WTC11 (cell line): Measurements from ENCODE around the gene PBX3. TPM values are rescaled to one million over a fixed set of nuclear protein-coding genes. Genes with fewer than 3 reads are reported as not detected.

Experiments used
- ATAC-seq: fragments of 200-7000 bp; cut with Tn5 transposase; 2 replicates; pipeline ENCODE4 v1.10.0; 2021; ENCODE audit warnings: mild to moderate bottlenecking, moderate library complexity
- CTCF ChIA-PET: fragments of 300-600 bp; sonication (Branson Sonifier 250); formaldehyde crosslinking; loops from one replicate; lab custom pipeline; 2021; ENCODE audit warnings: antibody characterized with exemption; lab: Charles Lee
- POLR2A ChIA-PET: fragments of 350-600 bp; sonication (Branson Sonifier 250); formaldehyde crosslinking; loops from one replicate; lab custom pipeline; 2021; ENCODE audit warnings: antibody characterized with exemption; lab: Charles Lee
- DNase-seq: peaks from one replicate; pipeline ENCODE4 v3.0.0; 2021; ENCODE audit warnings: low spot score
- H3K27ac Mint-ChIP-seq: 2 replicates; pipeline ENCODE4 v1.8.0; 2021; ENCODE audit warnings: mixed read lengths
- H3K27me3 Mint-ChIP-seq: 2 replicates; pipeline ENCODE4 v1.8.0; 2021; ENCODE audit warnings: low read depth, mild to moderate bottlenecking, moderate library complexity, mixed read lengths
- H3K36me3 Mint-ChIP-seq: 2 replicates; pipeline ENCODE4 v1.8.0; 2021; ENCODE audit warnings: mixed read lengths
- H3K4me1 Mint-ChIP-seq: 2 replicates; pipeline ENCODE4 v1.8.0; 2022; ENCODE audit warnings: mixed read lengths
- H3K4me3 Mint-ChIP-seq: 2 replicates; pipeline ENCODE4 v1.8.0; 2021; ENCODE audit warnings: mild to moderate bottlenecking, moderate library complexity, mixed read lengths
- H3K9me3 Mint-ChIP-seq: 2 replicates; pipeline ENCODE4 v1.8.0; 2021; ENCODE audit warnings: mixed read lengths
- ARID4B ChIP-seq: sonication (generic); formaldehyde crosslinking; IDR thresholded peaks from 2 replicates; pipeline ENCODE4 v1.8.0; 2023; ENCODE audit warnings: missing genetic modification reagents, mild to moderate bottlenecking, borderline replicate concordance
- CBFB ChIP-seq: sonication (generic); formaldehyde crosslinking; IDR thresholded peaks from 2 replicates; pipeline ENCODE4 v1.8.1; 2022; ENCODE audit warnings: mild to moderate bottlenecking, low read depth, missing genetic modification reagents
- E2F1 ChIP-seq: sonication (generic); formaldehyde crosslinking; IDR thresholded peaks from 2 replicates; pipeline ENCODE4 v1.8.0; 2022; ENCODE audit warnings: mild to moderate bottlenecking, missing genetic modification reagents
- E2F4 ChIP-seq: sonication (generic); formaldehyde crosslinking; IDR thresholded peaks from 2 replicates; pipeline ENCODE4 v1.8.1; 2022; ENCODE audit warnings: low read depth, mild to moderate bottlenecking, moderate library complexity, missing genetic modification reagents, borderline replicate concordance
- GABPB1 ChIP-seq: sonication (generic); formaldehyde crosslinking; IDR thresholded peaks from 2 replicates; pipeline ENCODE4 v1.8.1; 2023; ENCODE audit warnings: mild to moderate bottlenecking, missing genetic modification reagents
- IRF1 ChIP-seq: sonication (generic); formaldehyde crosslinking; IDR thresholded peaks from 2 replicates; pipeline ENCODE4 v1.8.0; 2023; ENCODE audit warnings: missing genetic modification reagents
- JUN ChIP-seq: sonication (generic); formaldehyde crosslinking; IDR thresholded peaks from 2 replicates; pipeline ENCODE4 v1.8.0; 2023; ENCODE audit warnings: mild to moderate bottlenecking, missing genetic modification reagents
- MAX ChIP-seq: sonication (generic); formaldehyde crosslinking; IDR thresholded peaks from 2 replicates; pipeline ENCODE4 v1.8.0; 2022; ENCODE audit warnings: mild to moderate bottlenecking, missing genetic modification reagents
- MXD4 ChIP-seq: fragments of 250-450 bp; sonication (Bioruptor Pico); IDR thresholded peaks from 2 replicates; pipeline ENCODE4 v1.8.0; 2021; ENCODE audit warnings: mild to moderate bottlenecking, moderate library complexity, borderline replicate concordance
- MYBL2 ChIP-seq: sonication (generic); formaldehyde crosslinking; IDR thresholded peaks from 2 replicates; pipeline ENCODE4 v1.8.1; 2023; ENCODE audit warnings: mild to moderate bottlenecking, moderate library complexity, missing genetic modification reagents
- NFATC4 ChIP-seq: fragments of 250-450 bp; sonication (Bioruptor Pico); IDR thresholded peaks from 2 replicates; pipeline ENCODE4 v1.9.0; 2021; ENCODE audit warnings: mild to moderate bottlenecking
- NFYB ChIP-seq: sonication (generic); formaldehyde crosslinking; conservative IDR thresholded peaks from 2 replicates; pipeline ENCODE4 v1.8.0; 2022; ENCODE audit warnings: low read depth, missing genetic modification reagents
- TEAD4 ChIP-seq: sonication (generic); formaldehyde crosslinking; IDR thresholded peaks from 2 replicates; pipeline ENCODE4 v1.8.0; 2022; ENCODE audit warnings: mild to moderate bottlenecking, missing genetic modification reagents
- TP53 ChIP-seq: sonication (generic); formaldehyde crosslinking; IDR thresholded peaks from 2 replicates; pipeline ENCODE4 v1.8.1; 2023; ENCODE audit warnings: mild to moderate bottlenecking, missing genetic modification reagents
- ZBTB21 ChIP-seq: sonication (generic); formaldehyde crosslinking; IDR thresholded peaks from 2 replicates; pipeline ENCODE4 v1.8.1; 2023; ENCODE audit warnings: mild to moderate bottlenecking, missing genetic modification reagents, borderline replicate concordance
- ZNF219 ChIP-seq: sonication (generic); formaldehyde crosslinking; IDR thresholded peaks from 2 replicates; pipeline ENCODE4 v1.8.0; 2023; ENCODE audit warnings: missing genetic modification reagents, mild to moderate bottlenecking, borderline replicate concordance
- ZNF396 ChIP-seq: fragments of 250-450 bp; sonication (Bioruptor Pico); IDR thresholded peaks from 2 replicates; pipeline ENCODE4 v1.8.0; 2021; ENCODE audit warnings: mild to moderate bottlenecking, moderate library complexity, borderline replicate concordance
- ZNF416 ChIP-seq: fragments of 250-450 bp; sonication (Bioruptor Pico); IDR thresholded peaks from 2 replicates; pipeline ENCODE4 v1.9.0; 2021; ENCODE audit warnings: mild to moderate bottlenecking, inconsistent platforms
- ZNF512 ChIP-seq: sonication (generic); formaldehyde crosslinking; IDR thresholded peaks from 2 replicates; pipeline ENCODE4 v1.8.1; 2022; ENCODE audit warnings: missing genetic modification reagents, borderline replicate concordance
- total RNA-seq: library from RNA; stranded (reverse); gene quantifications from 3 replicates; pipeline ENCODE4 v1.2.3, GENCODE V29; 2021

PBX3 gene
- total RNA-seq, 1 experiment from 2014 or later = 48.5 TPM

- ChIA-PET CTCF (no interaction called here), POLR2A (interaction anchor here (0.6 kb wide), 1 partner anchor 40 kb away, joined by 3 read pairs; no protein-coding TSS in a partner anchor)
- Mint-ChIP-seq H3K4me3 (no peak overlapping the region), H3K27me3 (no peaks in the 10 kb centered on the region), H3K4me1 (peaks cover 46% of the 10 kb centered on the region), H3K9me3 (peaks cover 2% of the 10 kb centered on the region), H3K36me3 (peaks cover 1% of the 10 kb centered on the region; the same call in 1 of the 2 replicates), H3K27ac (peak overlapping the region; percentile 3)
- no peak for DNase-seq
- peak; percentile 53 for ATAC-seq
- TF ChIP-seq ZNF512 (CRISPR knock-in tag) (no peak), E2F4 (no peak), TEAD4 (CRISPR knock-in tag) (no peak), E2F1 (CRISPR knock-in tag) (no peak), ARID4B (no peak), NFYB (CRISPR knock-in tag) (no peak), MXD4 (CRISPR knock-in tag) (no peak), CBFB (CRISPR knock-in tag) (no peak), ZNF396 (CRISPR knock-in tag) (no peak), MYBL2 (CRISPR knock-in tag) (no peak), GABPB1 (no peak), ZBTB21 (CRISPR knock-in tag) (no peak), ZNF416 (CRISPR knock-in tag) (no peak)
These were observed 94.3 kb downstream of the PBX3 start for GRCh38 chr9:125841444-125841843.

GRCh38 chr9:125842242-125842641 is 95.1 kb downstream of the PBX3 start:
- POLR2A ChIA-PET = no interaction called here
- TF ChIP-seq NFATC4 (CRISPR knock-in tag) (no peak), JUN (CRISPR knock-in tag) (no peak), MAX (CRISPR knock-in tag) (no peak), ZNF219 (CRISPR knock-in tag) (no peak), IRF1 (CRISPR knock-in tag) (no peak), TEAD4 (CRISPR knock-in tag) (no peak), TP53 (CRISPR knock-in tag) (no peak), ZNF396 (CRISPR knock-in tag) (no peak)
- TF ChIP-seq, all 79 proteins: peak for 0
- Mint-ChIP-seq H3K4me3 (no peak overlapping the region), H3K27me3 (no peaks in the 10 kb centered on the region), H3K4me1 (peaks cover 46% of the 10 kb centered on the region), H3K9me3 (peaks cover 7% of the 10 kb centered on the region), H3K27ac (peak overlapping the region; percentile 67), H3K36me3 (peaks cover 6% of the 10 kb centered on the region; the same call in 1 of the 2 replicates)
- DNase-seq (no peak), ATAC-seq (no peak)
- CTCF ChIA-PET = no interaction called here
